ENCODE measurements around the gene CHMP2B.
A peak's percentile ranks its signal among the peaks of the same experiment; 100 is the strongest.

The CHMP2B gene, protein sequence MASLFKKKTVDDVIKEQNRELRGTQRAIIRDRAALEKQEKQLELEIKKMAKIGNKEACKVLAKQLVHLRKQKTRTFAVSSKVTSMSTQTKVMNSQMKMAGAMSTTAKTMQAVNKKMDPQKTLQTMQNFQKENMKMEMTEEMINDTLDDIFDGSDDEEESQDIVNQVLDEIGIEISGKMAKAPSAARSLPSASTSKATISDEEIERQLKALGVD

DNA sequence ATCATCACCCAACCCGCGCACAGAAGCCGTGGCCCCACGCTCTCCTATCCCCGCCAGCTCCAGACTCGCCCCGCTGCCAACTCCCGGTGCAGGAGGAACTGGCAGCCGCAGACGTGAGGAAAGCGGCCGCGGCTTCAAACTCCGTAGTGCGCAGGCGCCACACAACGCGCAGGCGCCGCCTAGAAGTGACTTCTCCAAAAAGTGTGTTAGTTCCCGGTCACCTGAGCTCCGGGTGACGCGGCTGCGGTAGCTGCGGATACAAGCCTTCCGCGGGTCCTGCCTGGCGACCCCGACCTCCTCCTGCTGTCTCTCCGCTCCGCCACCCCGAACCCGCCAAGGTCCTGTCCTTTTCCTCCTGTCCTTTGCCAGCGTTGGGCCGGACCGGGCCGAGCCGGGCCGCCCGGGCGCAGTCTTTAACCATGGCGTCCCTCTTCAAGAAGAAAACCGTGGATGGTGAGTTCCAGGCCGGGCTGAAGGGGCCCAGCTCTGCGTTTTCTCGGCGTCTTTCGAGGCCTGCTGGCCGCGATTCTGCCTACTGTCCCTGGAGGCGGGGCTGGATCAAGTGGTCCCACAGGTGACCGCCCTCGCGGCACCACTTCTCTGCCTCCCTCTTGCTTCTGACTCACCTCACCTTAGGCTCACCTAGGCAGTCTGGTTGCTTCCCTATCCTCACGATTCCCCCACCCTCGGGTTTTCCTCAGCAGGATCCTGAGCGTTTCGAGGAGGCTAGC is at the start of gene CHMP2B:
Gene CHMP2B, plus strand, starts transcription at position 206 of the 731 bp plus-strand sequence. Its CDS starts 214 bp downstream, at position 420.
- DNase-seq = peak; percentile 92

DNA sequence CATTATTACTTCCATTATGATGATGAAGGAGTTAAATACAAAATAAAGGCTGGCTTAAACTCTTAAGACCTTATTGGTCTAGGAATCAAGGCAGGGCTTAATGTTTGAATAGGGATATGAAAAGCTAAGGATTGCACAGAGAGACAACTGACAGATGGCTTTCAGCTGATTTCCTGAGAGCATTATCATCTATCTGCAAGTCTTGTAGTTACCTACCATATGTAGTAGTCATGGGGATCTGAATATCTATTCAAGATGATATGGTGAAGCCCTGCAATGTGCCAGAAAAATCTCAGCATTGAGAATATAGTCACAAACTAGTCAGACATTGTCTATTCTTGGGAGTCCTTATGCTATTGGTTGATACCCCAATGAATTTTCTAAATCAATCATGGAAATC is 47.5 kb upstream of the CHMP2B start:
- no peak for DNase-seq

DNA sequence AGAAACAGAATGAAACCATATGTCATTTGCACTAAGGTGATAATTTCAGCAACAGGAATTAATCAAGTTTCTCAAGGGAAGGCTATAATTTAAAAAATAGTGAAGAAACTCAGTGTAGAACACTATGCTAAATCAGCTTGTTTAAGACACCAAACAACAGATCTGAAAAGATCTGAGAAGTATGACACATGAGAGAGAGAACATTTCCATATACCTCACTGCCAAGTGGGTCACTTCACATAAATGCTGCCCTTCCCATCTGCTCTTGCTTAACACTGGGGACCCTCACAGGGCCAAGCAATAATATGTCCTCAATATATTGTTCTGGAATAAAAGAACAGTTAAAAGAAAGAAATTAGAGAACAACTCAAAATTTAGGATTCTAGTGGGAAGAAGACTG is 45.6 kb upstream of the CHMP2B start:
- no peak for DNase-seq

DNA sequence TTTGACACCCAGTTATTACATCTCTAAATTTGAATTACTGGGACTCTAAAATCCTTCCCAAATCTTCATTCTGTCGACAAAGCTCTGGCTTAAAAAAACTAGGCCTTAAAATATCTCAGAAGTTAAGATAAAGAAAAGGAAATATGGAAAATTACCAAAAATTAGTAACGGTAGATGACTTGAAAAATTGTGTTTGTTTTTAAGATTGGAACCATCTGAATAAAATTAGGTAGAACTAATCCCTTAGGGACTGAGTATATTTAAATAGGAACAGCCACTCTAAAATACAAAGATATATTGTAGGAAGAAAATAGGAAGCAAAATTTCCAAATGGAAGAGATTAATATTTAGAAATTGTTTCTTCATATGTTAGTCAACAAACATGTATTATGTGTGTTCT is 45.1 kb upstream of the CHMP2B start:
- DNase-seq = no peak

DNA sequence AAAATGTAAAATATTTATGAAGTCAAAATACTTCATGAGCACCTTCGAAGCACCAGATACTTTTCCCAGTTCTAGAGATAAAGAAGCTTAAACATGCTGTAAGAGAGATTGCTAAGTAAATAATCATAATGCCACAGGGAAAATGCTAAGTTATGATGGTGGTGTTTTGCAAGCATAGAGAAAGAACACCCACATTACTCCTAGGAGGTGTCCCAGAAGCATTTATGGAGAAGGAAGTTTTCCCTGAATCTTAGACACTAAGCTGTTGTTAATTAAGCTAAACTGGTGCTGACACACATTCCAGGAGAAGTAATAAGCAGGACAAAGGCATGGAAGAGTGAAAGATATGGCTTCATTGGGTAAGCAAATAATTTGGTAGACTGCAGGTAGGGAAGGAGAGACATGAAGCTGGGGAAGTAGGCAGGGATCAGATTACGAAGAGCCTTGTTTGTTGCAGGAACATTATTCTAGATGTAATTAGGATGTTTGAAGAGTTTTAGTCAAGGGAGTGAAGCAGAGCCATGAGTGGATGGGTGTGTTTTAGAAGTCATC is 40.4 kb upstream of the CHMP2B start:
- DNase-seq = no peak

DNA sequence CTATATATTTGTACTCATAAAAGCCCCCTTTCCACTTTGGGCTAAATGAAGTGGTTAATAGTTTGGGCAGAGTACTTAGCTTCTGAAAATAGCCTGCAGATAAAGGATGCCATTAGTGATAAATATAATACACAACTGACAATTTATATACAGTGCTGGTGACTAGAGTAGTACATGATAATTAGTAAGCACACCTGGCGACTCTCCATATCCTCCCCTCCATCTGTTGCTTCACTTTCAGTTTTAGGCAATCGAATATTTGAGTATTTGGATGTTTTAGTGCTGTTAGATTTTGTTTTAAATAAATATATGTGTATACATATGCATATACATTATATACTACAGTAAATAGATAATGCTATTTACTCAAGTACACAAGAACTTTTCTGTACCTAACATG is 35.9 kb upstream of the CHMP2B start:
- DNase-seq = no peak

DNA sequence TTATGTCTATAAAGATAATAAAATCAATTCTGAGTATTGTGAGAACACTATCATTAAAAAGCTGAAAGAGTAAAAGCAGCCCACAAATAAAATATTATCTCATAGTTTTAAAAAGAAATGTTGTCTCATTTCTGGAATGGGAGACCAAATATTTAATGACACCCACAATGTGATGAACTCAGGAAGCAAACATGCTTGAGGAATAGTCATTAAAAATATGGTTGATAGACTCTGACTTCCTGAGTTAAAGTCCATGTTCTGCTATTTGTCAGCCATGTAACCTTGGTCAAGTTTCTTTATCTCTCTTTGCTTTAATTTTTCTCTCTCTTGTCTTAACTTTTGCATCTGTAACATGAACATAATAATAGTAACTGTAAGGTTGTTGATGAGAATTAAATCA is 35.5 kb upstream of the CHMP2B start:
- DNase-seq = no peak

DNA sequence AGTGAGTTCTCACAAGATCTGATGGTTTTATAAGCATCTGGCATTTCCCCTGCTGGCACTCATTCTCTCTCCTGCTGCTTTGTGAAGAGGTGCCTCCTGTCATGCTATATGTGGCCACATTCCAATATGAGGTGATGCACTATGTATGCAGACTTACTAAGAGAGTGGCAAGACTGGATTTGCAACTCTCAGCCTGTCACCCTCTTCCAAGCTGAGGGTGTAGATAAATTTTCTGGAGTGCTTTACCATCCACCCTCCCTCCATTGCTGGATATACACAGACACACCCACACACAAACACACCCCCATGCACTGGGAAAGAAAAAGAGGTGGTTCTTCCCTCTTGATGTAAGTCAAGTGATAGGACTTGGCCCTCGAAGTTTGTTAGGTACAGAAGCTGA is 30.2 kb upstream of the CHMP2B start:
- no peak for DNase-seq

DNA sequence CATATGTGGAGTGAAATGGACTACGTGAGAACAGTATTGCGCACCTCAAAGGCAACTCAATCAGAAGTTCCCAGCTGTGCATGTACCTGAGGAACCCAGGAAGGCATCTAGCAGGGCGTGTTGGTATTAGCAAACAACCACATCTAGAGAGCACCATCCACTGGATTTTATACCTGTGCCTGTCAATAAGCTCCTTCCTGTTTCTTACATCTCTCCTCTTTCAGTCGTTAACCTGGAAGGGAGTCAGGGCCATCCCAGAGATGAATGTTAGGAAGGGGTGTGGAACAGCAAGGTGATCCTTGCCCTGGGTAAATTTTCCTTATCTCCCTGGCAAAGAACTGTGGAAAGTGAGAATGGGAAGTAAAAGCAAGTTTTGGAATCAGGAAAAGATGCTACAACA is 29.6 kb upstream of the CHMP2B start:
- no peak for DNase-seq

DNA sequence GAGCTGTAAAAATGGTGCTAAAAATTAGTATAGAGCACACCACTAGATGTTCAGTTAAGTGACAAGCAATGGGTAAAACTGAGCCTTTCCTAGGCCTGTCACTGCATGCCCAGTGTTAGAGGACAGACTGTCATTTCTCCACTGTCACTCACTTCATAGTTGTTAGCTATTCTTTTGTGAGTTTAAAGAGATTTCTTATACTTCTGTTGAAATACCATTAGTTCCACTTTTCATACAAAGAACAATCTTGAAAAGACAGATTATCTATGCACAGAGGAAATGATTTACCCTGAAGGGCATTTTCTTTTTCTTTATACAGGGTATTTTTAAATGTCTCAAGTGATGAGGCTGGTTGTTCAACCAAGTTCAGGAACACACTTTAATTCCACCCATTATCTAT is 28.3 kb upstream of the CHMP2B start:
- DNase-seq = no peak

DNA sequence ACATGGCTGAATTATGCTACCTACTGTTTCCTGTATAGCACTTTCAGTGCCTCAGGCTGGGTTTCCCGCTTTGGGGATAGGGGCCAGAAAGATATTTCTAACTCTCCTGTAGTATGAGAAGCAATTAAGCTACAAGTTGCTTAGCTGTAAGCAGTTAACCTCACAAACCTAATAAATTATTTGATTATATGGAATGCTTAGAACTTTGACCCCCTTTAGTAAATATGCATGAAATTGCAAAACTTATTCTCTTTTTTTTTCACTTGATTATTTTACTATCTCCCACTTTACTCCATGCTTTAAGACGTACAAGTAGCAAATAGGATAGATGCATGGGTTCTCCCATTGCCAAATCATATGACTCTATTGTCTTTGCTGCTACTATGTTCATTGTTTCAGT is 27.5 kb upstream of the CHMP2B start:
- no peak for DNase-seq

DNA sequence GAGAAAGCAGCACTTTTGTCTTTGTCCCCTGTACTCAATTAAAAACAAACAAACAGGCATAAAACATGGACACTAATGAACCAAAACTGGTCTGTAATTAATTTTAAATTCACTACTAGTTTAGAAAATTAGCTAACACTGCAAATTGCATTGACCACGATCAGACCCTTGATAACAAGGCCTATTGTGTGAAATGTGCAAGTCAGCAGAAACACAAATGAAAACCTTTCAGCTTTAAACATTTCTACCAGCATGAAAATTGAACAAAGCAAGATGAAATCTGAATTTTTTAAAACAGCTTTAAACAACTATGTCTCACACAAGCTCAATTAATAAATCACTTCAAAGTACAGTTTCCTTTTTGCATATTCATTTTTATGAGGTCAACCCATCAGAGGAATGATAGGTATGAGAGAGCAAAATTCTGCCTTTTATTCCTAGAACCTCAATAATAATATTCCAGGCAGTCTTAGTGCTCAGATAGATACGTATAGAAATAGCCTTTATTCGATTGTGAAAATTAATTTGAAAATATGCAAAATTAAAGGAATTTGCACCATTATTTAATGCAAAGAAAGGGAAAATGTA is 27.0 kb upstream of the CHMP2B start:
- DNase-seq = no peak

DNA sequence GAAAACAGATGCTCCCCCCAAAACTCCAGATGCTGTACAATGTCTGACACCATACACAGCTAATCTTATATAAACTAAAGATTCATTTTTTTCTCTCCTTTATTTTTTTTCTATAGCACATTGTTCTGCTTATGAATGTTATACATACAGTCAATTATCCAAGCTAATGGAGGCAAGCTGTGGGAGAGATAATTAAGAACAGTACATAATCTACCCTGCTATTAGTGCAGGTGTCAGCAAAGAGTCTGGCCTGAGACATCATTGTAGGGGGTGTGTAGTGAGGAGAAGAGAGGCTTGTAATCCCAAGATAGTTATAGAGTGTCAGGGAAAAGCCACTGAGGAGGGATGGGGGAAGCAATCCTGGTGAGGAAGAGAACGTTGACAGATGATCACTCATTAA is 25.4 kb upstream of the CHMP2B start:
- DNase-seq = no peak

DNA sequence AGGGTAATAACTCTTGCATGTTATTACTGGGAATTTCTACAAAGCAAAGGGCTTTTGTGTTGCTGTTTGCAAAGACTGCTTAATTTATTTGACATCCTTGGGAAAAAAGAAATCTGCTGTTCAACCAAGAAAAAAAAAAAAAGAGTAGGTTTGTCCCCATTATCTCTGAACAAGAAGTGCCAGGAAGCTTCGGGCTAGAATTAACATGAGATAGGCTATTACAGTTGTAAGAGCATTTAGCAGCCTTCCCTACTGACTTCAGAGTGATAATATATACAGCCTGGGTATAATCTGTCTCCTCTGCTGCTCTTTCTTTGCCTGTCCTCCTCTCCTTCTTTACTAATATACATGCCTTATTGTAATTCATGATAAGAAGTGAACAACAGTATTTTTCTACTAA is 23.3 kb upstream of the CHMP2B start:
- no peak for DNase-seq

DNA sequence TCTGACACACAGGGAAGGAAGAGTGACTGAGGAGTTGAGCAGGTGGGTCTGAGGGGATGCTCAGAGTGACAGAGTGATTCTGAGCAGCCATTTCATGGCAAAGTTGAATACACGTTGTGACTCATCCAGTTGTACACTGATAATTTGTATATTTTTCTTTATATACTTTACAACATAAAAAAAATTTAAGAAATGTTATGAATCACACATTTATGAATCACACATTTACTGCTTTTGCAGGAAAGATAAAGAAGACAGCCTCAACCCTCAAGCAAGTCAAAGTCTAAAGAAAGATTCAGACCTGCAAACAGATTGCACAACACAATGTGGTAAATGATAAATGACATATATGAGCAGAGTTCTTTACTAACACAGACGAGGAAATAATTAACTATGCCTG is 21.0 kb upstream of the CHMP2B start:
- no peak for DNase-seq

DNA sequence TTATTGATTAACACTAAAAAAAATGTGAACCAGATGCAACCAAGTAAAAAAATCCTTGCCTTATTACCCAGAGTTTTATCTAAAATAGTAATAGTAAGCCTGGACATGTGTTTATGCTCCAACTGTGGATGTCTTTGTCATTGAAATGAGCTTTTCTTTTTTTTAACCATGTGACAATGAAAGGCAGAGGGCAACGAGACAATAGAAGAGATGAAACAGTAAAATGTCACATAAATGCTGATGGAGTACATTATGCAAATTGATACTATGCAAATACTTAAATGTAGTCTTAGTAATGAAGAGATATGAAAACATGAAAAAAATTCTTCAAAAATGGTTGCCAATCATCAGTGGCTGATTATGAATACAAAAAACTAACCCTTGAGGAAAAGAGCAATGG is 20.5 kb upstream of the CHMP2B start:
- no peak for DNase-seq

DNA sequence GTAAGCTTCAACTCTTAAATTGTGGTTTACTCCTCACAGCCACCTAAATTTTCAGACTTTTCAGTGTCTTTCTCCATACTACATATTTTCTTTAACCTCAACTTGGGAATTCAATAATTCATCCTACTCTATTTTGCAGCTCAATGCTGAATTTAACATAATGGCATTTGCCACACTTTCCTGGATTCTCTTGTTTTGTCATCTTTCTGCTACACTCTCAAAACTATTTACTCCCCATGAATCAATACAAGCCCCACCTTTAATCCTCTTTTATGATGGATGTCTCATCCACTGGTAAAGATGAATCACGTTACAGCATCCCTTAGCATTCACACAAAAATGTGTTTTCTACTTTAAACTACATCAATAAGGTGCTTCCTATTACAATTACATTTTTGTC is 19.6 kb upstream of the CHMP2B start:
- DNase-seq = no peak

DNA sequence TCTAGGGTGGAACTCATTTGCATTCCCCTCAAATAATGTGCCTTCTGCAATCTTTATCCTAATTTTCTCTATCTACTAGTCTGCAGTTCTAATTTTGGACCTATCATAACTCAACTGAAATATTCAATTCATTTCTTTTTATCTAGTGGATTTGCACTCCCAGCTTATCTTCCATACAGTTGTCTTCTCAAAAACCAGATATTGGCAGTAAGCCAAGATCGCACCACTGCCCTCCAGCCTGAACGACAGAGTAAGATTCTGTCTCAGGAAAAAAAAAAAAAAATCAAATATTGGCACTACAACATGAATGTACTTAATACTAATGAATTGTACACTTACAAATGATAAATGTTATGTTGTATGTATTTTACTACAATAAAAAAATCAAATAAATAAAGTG is 18.0 kb upstream of the CHMP2B start:
- DNase-seq = no peak

DNA sequence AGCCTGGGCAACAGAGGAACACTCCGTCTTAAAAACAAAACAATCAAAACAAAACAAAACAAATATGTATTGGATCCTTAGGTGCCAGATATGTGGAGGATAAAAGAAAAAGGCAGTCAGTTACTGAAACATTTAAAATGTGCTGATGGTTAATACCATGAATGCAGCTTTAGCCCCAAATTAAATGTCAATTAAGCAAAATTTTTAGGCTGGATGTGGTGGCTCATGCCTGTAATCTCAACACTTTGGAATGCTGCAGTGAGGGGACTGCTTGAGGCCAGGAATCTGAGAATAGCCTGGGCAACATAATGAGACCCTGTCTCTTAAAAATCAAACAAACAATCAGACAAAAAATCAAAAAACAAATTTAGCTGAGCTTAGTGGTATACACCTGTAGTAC is 8.5 kb upstream of the CHMP2B start:
- no peak for DNase-seq

DNA sequence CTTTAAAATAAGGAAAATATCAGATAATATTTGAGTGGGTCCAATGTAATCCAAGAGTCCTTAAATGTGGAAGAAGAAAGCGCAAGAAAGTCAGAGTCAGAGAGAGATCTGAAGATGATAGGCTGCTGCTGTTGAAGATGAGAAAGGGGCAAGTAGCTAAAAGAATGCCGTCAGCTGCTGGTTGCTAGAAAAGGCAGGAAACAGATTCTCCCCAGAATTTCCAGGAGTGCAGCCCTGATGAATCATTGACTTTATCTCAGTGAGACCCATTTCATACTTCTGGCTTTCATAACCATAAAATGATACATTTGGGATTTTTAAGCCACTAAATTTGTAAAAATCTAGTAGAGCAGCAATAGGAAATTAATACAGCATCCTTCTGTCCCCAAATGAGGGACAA is 7.5 kb upstream of the CHMP2B start:
- no peak for DNase-seq

DNA sequence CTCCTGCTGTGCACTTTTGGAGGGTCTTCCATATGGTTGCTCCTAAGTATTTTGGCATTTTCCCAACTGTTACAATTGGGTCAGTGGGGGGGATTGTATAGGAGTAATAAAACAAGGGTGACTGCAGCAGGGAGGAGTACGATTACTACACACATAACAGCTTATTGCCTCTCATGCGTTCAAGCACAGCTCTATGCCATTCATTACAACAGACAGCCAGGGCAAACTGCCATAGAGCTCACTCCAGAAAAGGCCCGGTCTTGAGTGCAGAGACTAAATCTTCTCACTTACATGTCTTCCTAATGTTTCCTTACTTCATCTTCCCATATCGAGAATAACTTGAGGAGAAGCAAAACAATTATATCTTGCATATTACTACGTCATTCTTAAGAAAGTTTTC is 1.4 kb upstream of the CHMP2B start:
- no peak for DNase-seq

DNA sequence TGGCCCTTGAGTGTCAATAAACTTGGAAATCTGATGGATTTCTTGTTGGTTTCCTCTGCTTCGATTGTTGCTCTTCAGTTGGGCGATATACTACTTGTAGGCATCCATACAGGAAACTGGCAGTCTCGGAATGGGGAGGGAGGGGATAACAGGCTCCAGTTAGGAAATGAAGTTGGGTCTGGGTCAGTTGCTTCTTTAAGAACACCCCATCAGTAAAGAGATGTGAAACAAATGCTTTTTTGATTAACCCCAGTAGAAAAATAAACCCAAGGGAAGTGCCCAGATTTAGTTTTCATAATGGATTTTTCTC is 681 bp downstream of the CHMP2B start:
- no peak for DNase-seq

DNA sequence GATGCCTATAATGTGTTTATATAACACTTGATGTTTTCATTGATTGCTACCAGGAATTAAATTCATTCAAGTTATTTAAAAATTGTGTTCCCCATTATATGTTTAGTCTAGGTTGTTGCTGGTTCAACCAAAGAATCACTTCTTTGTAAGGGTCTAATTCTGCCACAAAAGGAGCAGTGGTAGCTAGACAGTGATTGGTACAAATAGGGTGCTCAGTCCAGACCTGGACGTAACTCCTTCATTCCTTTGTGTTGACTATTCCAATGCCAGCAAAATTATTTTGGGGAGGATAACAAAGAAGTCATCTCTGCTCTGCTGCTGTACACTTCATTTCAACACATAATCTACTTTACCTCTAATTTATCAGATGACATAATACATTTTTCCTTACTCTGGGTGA is 1.2 kb downstream of the CHMP2B start:
- no peak for DNase-seq

DNA sequence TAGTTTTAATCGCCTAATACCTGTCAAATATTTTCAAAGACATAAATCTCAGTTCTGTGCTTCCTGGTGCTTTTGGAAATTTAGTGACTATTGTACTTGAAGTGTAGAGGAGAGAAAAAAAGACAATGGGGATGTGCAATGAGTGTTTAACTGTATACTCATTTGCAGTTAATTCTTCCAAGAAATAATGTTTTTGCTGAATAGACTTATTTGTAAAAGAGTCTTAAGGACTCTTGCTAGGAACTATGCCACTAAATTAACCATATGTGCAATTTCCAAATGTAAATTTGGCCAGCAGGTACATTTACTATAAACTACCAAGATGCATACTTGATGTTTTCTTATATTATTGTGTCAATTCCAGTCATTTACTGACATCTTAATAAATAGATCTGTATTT is 2.0 kb downstream of the CHMP2B start:
- DNase-seq = no peak

DNA sequence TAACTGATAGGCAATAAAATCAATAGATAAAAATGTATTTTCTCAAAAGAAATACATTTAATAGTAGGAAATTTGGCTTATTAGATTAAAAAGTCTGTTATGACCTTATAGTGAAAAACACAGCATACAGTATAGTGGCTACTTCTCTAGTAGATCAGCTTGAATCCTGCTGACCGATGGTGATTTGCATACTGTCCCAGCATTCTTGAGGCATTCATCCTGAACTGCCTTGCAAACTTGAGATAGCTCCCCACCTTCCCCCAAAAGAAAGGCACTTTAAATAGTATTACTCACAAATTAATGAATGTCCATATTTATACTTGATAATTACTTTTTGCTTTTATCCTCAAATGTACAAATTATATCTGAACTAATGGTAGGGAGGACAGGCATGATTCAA is 6.7 kb downstream of the CHMP2B start:
- no peak for DNase-seq

All from activated CD4-positive, alpha-beta T cell treated with anti-CD3 and anti-CD28 coated beads, Interleukin-10, Interleukin-2, amounts not matched to agents 100 ng/mL and 50 ng/mL, durations not matched to agents 16 hours and 8 hours (primary cell).